ENCODE results near the gene GGTA1. TPM values are rescaled to one million over a fixed set of nuclear protein-coding genes. Genes with fewer than 3 reads are reported as not detected.

Gene GGTA1
- polyA plus RNA-seq, 1 experiment, result not detected

- Histone ChIP-seq H3K9me3 (ENCODE audit: control insufficient read depth, insufficient read depth, low read length) (no peaks in the 10 kb centered on the region), H3K27me3 (ENCODE audit: control insufficient read depth, insufficient read depth, low read length) (peaks cover 23% of the 10 kb centered on the region), H3K4me3 (ENCODE audit: low read depth, low read length) (no peak overlapping the region), H3K27ac (ENCODE audit: low read depth, low read length) (no peak overlapping the region)
- POLR2A ChIA-PET, result no interaction called here
- CTCF ChIA-PET, result interaction anchor here (1.0 kb wide), 1 partner anchor 115 kb away, joined by 3 read pairs; no protein-coding TSS in a partner anchor
- DNase-seq (ENCODE audit: low read depth, low spot score), result peak; percentile 39
- no peak for TF ChIP-seq CTCF (IDR thresholded peaks at IDR 0.05; ENCODE audit: low read depth, low read length)
These were observed 64.7 kb downstream of the GGTA1 start for GRCh38 chr9:121434969-121435368.

GRCh38 chr9:121427899-121428298 lies 71.7 kb downstream of the GGTA1 start:
- Histone ChIP-seq H3K9me3 (ENCODE audit: control insufficient read depth, insufficient read depth, low read length) (peaks cover under 1% of the 10 kb centered on the region; the same call in 1 of the 2 replicates), H3K27ac (ENCODE audit: low read depth, low read length) (no peak overlapping the region), H3K4me3 (ENCODE audit: low read depth, low read length) (no peak overlapping the region), H3K27me3 (ENCODE audit: control insufficient read depth, insufficient read depth, low read length) (peaks cover 29% of the 10 kb centered on the region)
- POLR2A ChIA-PET, result no interaction called here
- TF ChIP-seq CTCF (IDR thresholded peaks at IDR 0.05; ENCODE audit: low read depth, low read length), result no peak
- no peak for DNase-seq (ENCODE audit: low read depth, low spot score)
- CTCF ChIA-PET, result interaction anchor here (1.4 kb wide), 1 partner anchor 13 kb away, joined by 4 read pairs; no protein-coding TSS in a partner anchor

- Histone ChIP-seq H3K27ac (ENCODE audit: low read depth, low read length) (no peak overlapping the region), H3K4me3 (ENCODE audit: low read depth, low read length) (no peak overlapping the region), H3K27me3 (ENCODE audit: control insufficient read depth, insufficient read depth, low read length) (peaks cover 30% of the 10 kb centered on the region), H3K9me3 (ENCODE audit: control insufficient read depth, insufficient read depth, low read length) (peaks cover 6% of the 10 kb centered on the region; the same call in 1 of the 2 replicates)
- DNase-seq (ENCODE audit: low read depth, low spot score), result no peak
- CTCF ChIA-PET, result no interaction called here
- POLR2A ChIA-PET, result no interaction called here
- no peak for TF ChIP-seq CTCF (IDR thresholded peaks at IDR 0.05; ENCODE audit: low read depth, low read length)
These were observed 75.6 kb downstream of the GGTA1 start for GRCh38 chr9:121424024-121424432.

GRCh38 chr9:121411993-121412392 lies 87.7 kb downstream of the GGTA1 start:
- Histone ChIP-seq H3K4me3 (ENCODE audit: low read depth, low read length) (no peak overlapping the region), H3K9me3 (ENCODE audit: control insufficient read depth, insufficient read depth, low read length) (no peaks in the 10 kb centered on the region), H3K27ac (ENCODE audit: low read depth, low read length) (no peak overlapping the region), H3K27me3 (ENCODE audit: control insufficient read depth, insufficient read depth, low read length) (peaks cover 25% of the 10 kb centered on the region)
- TF ChIP-seq CTCF (IDR thresholded peaks at IDR 0.05; ENCODE audit: low read depth, low read length), result no peak
- DNase-seq (ENCODE audit: low read depth, low spot score), result no peak
- ChIA-PET CTCF (interaction anchor here (0.5 kb wide), 1 partner anchor 395 kb away, joined by 3 read pairs; no protein-coding TSS in a partner anchor), POLR2A (no interaction called here)

GRCh38 chr9:121405899-121406298 lies 93.7 kb downstream of the GGTA1 start:
- H3K27ac ChIP-seq (ENCODE audit: low read depth, low read length), result no peak overlapping the region
- DNase-seq (ENCODE audit: low read depth, low spot score), result no peak
- H3K27me3 ChIP-seq (ENCODE audit: control insufficient read depth, insufficient read depth, low read length), result peaks cover 9% of the 10 kb centered on the region
- no peaks in the 10 kb centered on the region; the same call in 1 of the 2 replicates for H3K9me3 ChIP-seq (ENCODE audit: control insufficient read depth, insufficient read depth, low read length)
- H3K4me3 ChIP-seq (ENCODE audit: low read depth, low read length), result no peak overlapping the region
- ChIA-PET CTCF (interaction anchor here (1.1 to 3.3 kb wide), 3 partner anchors 33 to 193 kb away, joined by 3 to 21 read pairs (median 7); no protein-coding TSS in a partner anchor), POLR2A (no interaction called here)
- no peak for TF ChIP-seq CTCF (IDR thresholded peaks at IDR 0.05; ENCODE audit: low read depth, low read length)

Other genes starting within 250 kb of the GGTA1 start
- 421 and 565 TPM in 2 replicates for gene GSN, start 231.7 kb downstream of the GGTA1 start, polyA plus RNA-seq (2011; rRNA removed)
- gene STOM, start 129.6 kb downstream of the GGTA1 start, polyA plus RNA-seq (2011; rRNA removed), result 405 and 510 TPM in 2 replicates
- 20.4 and 20.5 TPM in 2 replicates for gene DAB2IP, start 151.8 kb upstream of the GGTA1 start, polyA plus RNA-seq (2011; rRNA removed)

All from AG04450 (cell line).